Liver (tissue), 9 donors: ENCODE data around the gene PDE10A. TPM values are rescaled to one million over a fixed set of nuclear protein-coding genes. Genes with fewer than 3 reads are reported as not detected.

Experiments used
- DNase-seq: peaks from one replicate; pipeline ENCODE4 v3.0.0-alpha.2; 2017; ENCODE audit warnings: low spot score
- H3K27ac ChIP-seq, 2 donors: one replicate each; pipeline ENCODE4 v1.7.0; 2013; ENCODE audit warnings: inconsistent platforms in 2 of 2, low read length in 2 of 2, control low read depth in 1 of 2, low read depth in 1 of 2, mild to moderate bottlenecking in 1 of 2
- H3K27me3 ChIP-seq, 4 donors: one replicate each; pipeline versions ENCODE4 v1.6.1 to v1.7.0; 2013; ENCODE audit warnings: low read length in 3 of 4, inconsistent platforms in 1 of 4, mild to moderate bottlenecking in 1 of 4, moderate library complexity in 1 of 4; ENCODE audit not compliant: control insufficient read depth in 4 of 4, insufficient read depth in 4 of 4
- H3K36me3 ChIP-seq, 4 donors: one replicate each; pipeline versions ENCODE4 v1.6.1 to v1.7.0; 2013; ENCODE audit warnings: low read length in 3 of 4, mild to moderate bottlenecking in 3 of 4, low read depth in 1 of 4, moderate library complexity in 1 of 4; ENCODE audit not compliant: control insufficient read depth in 4 of 4, insufficient read depth in 3 of 4
- H3K4me1 ChIP-seq, 4 donors: one replicate each; pipeline versions ENCODE4 v1.6.1 to v1.7.0; 2013; ENCODE audit warnings: low read length in 3 of 4, mild to moderate bottlenecking in 3 of 4, moderate library complexity in 1 of 4; ENCODE audit not compliant: control insufficient read depth in 4 of 4, insufficient read depth in 4 of 4
- H3K4me3 ChIP-seq, 3 donors: one replicate each; pipeline versions ENCODE4 v1.6.1 to v1.7.0; 2013; ENCODE audit warnings: low read length in 3 of 3, control low read depth in 1 of 3, low read depth in 1 of 3, mild to moderate bottlenecking in 1 of 3
- H3K9ac ChIP-seq, 2 donors: one replicate each; pipeline ENCODE4 v1.7.0; 2013; ENCODE audit warnings: low read length in 2 of 2, mild to moderate bottlenecking in 2 of 2, moderate library complexity in 2 of 2, control low read depth in 1 of 2, low read depth in 1 of 2
- H3K9me3 ChIP-seq, 4 donors: one replicate each; pipeline versions ENCODE4 v1.6.1 to v1.7.0; 2013; ENCODE audit warnings: low read length in 3 of 4; ENCODE audit not compliant: control insufficient read depth in 4 of 4
- EGR1 ChIP-seq, 2 donors: IDR thresholded peaks; 2 replicates each; pipeline ENCODE4 v1.6.1; 2016 to 2018; ENCODE audit warnings: antibody characterized with exemption in 2 of 2, low read depth in 2 of 2
- FOXA1 ChIP-seq: IDR thresholded peaks from 2 replicates; pipeline ENCODE4 v1.6.1; 2016; ENCODE audit warnings: antibody characterized with exemption
- FOXA2 ChIP-seq: IDR thresholded peaks from 2 replicates; pipeline ENCODE4 v1.6.1; 2016; ENCODE audit warnings: antibody characterized with exemption
- GABPA ChIP-seq, 2 donors: IDR thresholded peaks in 1 of 2; conservative IDR thresholded peaks in 1 of 2; 2 replicates each; pipeline ENCODE4 v1.6.1; 2016; ENCODE audit warnings: antibody characterized with exemption in 2 of 2, mild to moderate bottlenecking in 1 of 2, moderate library complexity in 1 of 2
- HNF4A ChIP-seq, 2 donors: conservative IDR thresholded peaks; 2 replicates each; pipeline ENCODE4 v1.6.1; 2016; ENCODE audit warnings: antibody characterized with exemption in 2 of 2, mild to moderate bottlenecking in 2 of 2
- HNF4G ChIP-seq: IDR thresholded peaks from 2 replicates; pipeline ENCODE4 v1.6.1; 2016; ENCODE audit warnings: antibody characterized with exemption
- JUND ChIP-seq, 2 donors: IDR thresholded peaks; 2 replicates each; pipeline ENCODE4 v1.6.1; 2016; ENCODE audit warnings: antibody characterized with exemption in 2 of 2
- NR2F2 ChIP-seq: IDR thresholded peaks from 2 replicates; pipeline ENCODE4 v1.6.1; 2016; ENCODE audit warnings: antibody characterized with exemption
- RAD21 ChIP-seq, 2 donors: IDR thresholded peaks; 2 replicates each; pipeline ENCODE4 v1.6.1; 2016; ENCODE audit warnings: antibody characterized with exemption in 2 of 2, mild to moderate bottlenecking in 2 of 2
- RXRA ChIP-seq, 2 donors: IDR thresholded peaks; 2 replicates each; pipeline ENCODE4 v1.6.1; 2017 to 2018; ENCODE audit warnings: antibody characterized with exemption in 2 of 2, mild to moderate bottlenecking in 1 of 2
- SP1 ChIP-seq: IDR thresholded peaks from 2 replicates; pipeline ENCODE4 v1.6.1; 2018; ENCODE audit warnings: antibody characterized with exemption, mild to moderate bottlenecking
- TAF1 ChIP-seq: conservative IDR thresholded peaks from 2 replicates; pipeline ENCODE4 v1.6.1; 2016; ENCODE audit warnings: antibody characterized with exemption, mild to moderate bottlenecking
- YY1 ChIP-seq: IDR thresholded peaks from 2 replicates; pipeline ENCODE4 v1.6.1; 2016; ENCODE audit warnings: antibody characterized with exemption, mild to moderate bottlenecking
- WGBS: extraction: QIAGEN DNeasy Blood & Tissue Kit; methylation state at CpG from one replicate; pipeline ENCODE4 v1.1.7; 2013; 5-methylcytosine and 5-hydroxymethylcytosine counted together
- polyA plus RNA-seq, 2 donors: library from polyadenylated mRNA; stranded (reverse) in 1 of 2; unstranded in 1 of 2; fragments of 200-250 nt in 1 of 2; fragments of >200 nt in 1 of 2; fragmentation: Nextera tagmentation in 1 of 2; extraction: Ambion mirVana in 1 of 2; gene quantifications; one replicate each; pipeline versions ENCODE4 v1.2.1 to v1.2.3, GENCODE V29; 2013 to 2015
- total RNA-seq, 2 donors: library from RNA; depleted of rRNA; stranded (reverse); fragments of >200 nt; gene quantifications; one replicate each; pipeline ENCODE4 v1.2.3, GENCODE V29; 2014
- TF ChIP-seq, protein P1 (sequence below): fragments of 150-350 bp; IDR thresholded peaks from 2 replicates; pipeline ENCODE4 v1.5.1; 2017; ENCODE audit warnings: improper control_type of control experiment, low read depth, low read length; ENCODE audit not compliant: missing input control
- TF ChIP-seq, protein P2 (sequence below): IDR thresholded peaks from 2 replicates; pipeline ENCODE4 v1.6.1; 2016; ENCODE audit warnings: antibody characterized with exemption
- TF ChIP-seq, protein P3 (sequence below): IDR thresholded peaks from 2 replicates; pipeline ENCODE4 v1.6.1; 2016; ENCODE audit warnings: antibody characterized with exemption
- TF ChIP-seq, protein P4 (sequence below): IDR thresholded peaks from 2 replicates; pipeline ENCODE4 v1.6.1; 2016; ENCODE audit warnings: antibody characterized with exemption, mild to moderate bottlenecking
- donor health status: healthy.
- donor health status: healthy.
- donor health status: healthy.
- donor health status: healthy.
- donor health status: healthy.

PDE10A gene
- total and polyA plus RNA-seq, 4 donors, result 0.20 to 1.7 (median 0.47) TPM

DNA sequence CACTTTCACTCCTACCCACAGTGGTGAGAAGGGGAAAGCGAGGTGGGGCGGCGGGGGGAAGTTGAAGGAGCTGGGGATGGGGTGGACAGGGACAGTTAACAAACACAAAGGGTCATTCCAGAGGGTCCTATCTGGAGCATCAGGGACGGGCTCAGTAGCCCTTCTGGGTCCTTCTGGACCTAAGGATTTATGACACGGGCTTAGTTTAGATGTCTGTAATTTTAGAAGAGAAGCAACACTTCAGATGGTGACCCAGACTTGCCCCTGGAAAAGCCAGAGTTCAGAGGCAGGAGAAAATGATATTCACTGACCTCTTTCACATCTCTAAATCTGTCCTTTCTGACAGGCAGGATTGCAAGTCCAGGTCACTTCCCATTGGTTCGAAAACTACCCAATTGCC lies 36.3 kb downstream of the PDE10A start:
- Histone ChIP-seq H3K9ac (no peak overlapping the region), H3K9me3 (no peaks in the 10 kb centered on the region), H3K4me1 (no peaks in the 10 kb centered on the region), H3K4me3 (no peak overlapping the region), H3K36me3 (no peaks in the 10 kb centered on the region), H3K27me3 (peaks cover 0 to 3% (median 0%) of the 10 kb centered on the region in 4 donors), H3K27ac (no peak overlapping the region)
- WGBS, result 59% methylated on average over 6 of the region's 6 CpGs
- no peak for DNase-seq
- TF ChIP-seq YY1, result no peak
- TF ChIP-seq SP1, result no peak
- TF ChIP-seq FOXA1, result no peak
- TF ChIP-seq, protein P1, sequence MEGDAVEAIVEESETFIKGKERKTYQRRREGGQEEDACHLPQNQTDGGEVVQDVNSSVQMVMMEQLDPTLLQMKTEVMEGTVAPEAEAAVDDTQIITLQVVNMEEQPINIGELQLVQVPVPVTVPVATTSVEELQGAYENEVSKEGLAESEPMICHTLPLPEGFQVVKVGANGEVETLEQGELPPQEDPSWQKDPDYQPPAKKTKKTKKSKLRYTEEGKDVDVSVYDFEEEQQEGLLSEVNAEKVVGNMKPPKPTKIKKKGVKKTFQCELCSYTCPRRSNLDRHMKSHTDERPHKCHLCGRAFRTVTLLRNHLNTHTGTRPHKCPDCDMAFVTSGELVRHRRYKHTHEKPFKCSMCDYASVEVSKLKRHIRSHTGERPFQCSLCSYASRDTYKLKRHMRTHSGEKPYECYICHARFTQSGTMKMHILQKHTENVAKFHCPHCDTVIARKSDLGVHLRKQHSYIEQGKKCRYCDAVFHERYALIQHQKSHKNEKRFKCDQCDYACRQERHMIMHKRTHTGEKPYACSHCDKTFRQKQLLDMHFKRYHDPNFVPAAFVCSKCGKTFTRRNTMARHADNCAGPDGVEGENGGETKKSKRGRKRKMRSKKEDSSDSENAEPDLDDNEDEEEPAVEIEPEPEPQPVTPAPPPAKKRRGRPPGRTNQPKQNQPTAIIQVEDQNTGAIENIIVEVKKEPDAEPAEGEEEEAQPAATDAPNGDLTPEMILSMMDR, result no peak
- no peak for TF ChIP-seq JUND (IDR thresholded peaks at IDR 0.05)
- TF ChIP-seq, protein P2, sequence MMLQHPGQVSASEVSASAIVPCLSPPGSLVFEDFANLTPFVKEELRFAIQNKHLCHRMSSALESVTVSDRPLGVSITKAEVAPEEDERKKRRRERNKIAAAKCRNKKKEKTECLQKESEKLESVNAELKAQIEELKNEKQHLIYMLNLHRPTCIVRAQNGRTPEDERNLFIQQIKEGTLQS, result no peak
- no peak for TF ChIP-seq HNF4G
- TF ChIP-seq RAD21 (IDR thresholded peaks at IDR 0.05), result no peak
- TF ChIP-seq RXRA (IDR thresholded peaks at IDR 0.05), result no peak
- TF ChIP-seq, protein P3, sequence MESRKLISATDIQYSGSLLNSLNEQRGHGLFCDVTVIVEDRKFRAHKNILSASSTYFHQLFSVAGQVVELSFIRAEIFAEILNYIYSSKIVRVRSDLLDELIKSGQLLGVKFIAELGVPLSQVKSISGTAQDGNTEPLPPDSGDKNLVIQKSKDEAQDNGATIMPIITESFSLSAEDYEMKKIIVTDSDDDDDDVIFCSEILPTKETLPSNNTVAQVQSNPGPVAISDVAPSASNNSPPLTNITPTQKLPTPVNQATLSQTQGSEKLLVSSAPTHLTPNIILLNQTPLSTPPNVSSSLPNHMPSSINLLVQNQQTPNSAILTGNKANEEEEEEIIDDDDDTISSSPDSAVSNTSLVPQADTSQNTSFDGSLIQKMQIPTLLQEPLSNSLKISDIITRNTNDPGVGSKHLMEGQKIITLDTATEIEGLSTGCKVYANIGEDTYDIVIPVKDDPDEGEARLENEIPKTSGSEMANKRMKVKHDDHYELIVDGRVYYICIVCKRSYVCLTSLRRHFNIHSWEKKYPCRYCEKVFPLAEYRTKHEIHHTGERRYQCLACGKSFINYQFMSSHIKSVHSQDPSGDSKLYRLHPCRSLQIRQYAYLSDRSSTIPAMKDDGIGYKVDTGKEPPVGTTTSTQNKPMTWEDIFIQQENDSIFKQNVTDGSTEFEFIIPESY, result no peak

DNA sequence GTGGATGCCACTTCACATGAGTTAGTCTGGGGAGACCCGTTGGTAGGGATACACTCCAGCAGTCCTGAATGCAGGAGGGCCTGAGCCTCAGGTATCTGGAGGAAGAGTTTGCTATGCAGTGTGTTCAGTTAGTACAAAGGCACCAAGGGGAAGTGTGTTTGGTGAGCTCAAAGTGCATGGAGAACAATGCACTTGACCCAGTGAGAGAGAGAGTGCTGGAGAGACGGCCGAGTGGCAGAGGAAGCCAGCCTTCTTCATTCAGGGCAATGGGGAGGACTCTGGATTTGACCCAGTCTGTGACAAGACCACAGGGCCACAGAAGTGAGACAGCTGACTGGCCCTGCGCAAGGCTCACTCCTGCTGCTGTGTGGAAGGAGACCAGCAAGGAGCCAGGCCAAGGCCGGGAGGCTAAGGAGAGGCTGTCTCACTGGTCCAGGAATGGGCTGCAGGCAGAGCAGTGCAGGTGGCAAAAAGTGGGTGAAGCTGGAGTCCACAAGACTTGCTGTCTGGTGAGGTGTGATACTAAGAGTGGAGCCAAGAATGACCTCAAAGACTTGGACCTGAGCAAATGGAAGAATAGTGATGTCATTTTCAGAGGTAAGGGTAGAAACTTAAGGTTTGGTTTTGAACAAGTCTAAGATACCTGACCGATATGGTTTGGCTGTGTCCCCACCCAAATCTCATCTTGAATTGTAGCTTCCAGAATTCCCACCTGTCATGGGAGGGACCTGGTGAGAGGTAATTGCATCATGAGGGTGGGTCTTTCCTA lies 38.0 kb downstream of the PDE10A start:
- no peak overlapping the region for H3K4me3 ChIP-seq
- no peak for DNase-seq
- H3K9me3 ChIP-seq, result no peaks in the 10 kb centered on the region
- WGBS, result 84% methylated on average over 6 of the region's 6 CpGs
- H3K4me1 ChIP-seq, result no peaks in the 10 kb centered on the region
- H3K36me3 ChIP-seq, result no peaks in the 10 kb centered on the region
- TF ChIP-seq YY1, result no peak
- TF ChIP-seq, protein P2, result no peak
- TF ChIP-seq, protein P4, sequence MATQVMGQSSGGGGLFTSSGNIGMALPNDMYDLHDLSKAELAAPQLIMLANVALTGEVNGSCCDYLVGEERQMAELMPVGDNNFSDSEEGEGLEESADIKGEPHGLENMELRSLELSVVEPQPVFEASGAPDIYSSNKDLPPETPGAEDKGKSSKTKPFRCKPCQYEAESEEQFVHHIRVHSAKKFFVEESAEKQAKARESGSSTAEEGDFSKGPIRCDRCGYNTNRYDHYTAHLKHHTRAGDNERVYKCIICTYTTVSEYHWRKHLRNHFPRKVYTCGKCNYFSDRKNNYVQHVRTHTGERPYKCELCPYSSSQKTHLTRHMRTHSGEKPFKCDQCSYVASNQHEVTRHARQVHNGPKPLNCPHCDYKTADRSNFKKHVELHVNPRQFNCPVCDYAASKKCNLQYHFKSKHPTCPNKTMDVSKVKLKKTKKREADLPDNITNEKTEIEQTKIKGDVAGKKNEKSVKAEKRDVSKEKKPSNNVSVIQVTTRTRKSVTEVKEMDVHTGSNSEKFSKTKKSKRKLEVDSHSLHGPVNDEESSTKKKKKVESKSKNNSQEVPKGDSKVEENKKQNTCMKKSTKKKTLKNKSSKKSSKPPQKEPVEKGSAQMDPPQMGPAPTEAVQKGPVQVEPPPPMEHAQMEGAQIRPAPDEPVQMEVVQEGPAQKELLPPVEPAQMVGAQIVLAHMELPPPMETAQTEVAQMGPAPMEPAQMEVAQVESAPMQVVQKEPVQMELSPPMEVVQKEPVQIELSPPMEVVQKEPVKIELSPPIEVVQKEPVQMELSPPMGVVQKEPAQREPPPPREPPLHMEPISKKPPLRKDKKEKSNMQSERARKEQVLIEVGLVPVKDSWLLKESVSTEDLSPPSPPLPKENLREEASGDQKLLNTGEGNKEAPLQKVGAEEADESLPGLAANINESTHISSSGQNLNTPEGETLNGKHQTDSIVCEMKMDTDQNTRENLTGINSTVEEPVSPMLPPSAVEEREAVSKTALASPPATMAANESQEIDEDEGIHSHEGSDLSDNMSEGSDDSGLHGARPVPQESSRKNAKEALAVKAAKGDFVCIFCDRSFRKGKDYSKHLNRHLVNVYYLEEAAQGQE, result no peak
- TF ChIP-seq HNF4A (conservative IDR thresholded peaks at IDR 0.05), result no peak
- no peak for TF ChIP-seq GABPA (IDR thresholded peaks at IDR 0.05 in 1 of 2, conservative IDR thresholded peaks at IDR 0.05 in 1 of 2)
- TF ChIP-seq JUND (IDR thresholded peaks at IDR 0.05), result no peak
- no peak for TF ChIP-seq RAD21 (IDR thresholded peaks at IDR 0.05)
- TF ChIP-seq FOXA2, result no peak
- TF ChIP-seq, protein P1, result no peak
- no peak for TF ChIP-seq TAF1
- no peak for TF ChIP-seq EGR1 (IDR thresholded peaks at IDR 0.05; ENCODE audit: low read depth in 2 of 2)
- no peak for TF ChIP-seq NR2F2
- TF ChIP-seq, protein P3, result no peak
- no peak overlapping the region for H3K9ac ChIP-seq
- H3K27me3 ChIP-seq, result peaks cover 0 to 3% (median 0%) of the 10 kb centered on the region in 4 donors
- H3K27ac ChIP-seq, result no peak overlapping the region
